Measurements from ENCODE around the gene MIDN. TPM values are rescaled to one million over a fixed set of nuclear protein-coding genes. Genes with fewer than 3 reads are reported as not detected.

MIDN gene
- total RNA-seq, 6 experiments from 2014 or later, result 58.4 to 73.3 (median 67.4) TPM

DNA sequence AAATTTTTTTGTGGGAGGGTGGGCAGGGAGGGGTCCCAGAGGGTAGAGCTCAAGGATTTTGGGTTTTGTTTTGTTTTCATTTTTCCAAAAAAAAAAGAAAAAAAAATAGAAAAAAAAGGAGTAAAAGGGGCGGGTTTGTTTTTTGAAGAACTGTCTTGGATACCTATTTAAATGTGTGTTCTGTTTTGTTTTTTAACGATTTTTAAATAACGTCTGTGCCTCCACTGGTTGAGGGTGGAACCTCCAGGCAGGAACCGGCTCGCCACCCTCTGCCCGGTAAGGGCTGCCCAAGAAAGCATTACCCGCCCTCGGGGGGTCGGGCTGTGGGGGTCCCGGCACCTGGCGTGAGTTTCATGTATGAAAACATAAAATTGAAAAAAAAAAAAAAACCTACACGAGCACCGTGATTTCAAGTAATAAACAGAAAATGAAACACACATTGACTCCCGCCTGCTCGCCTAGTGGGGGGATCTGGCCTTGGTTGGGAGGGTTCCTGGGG lies 10.4 kb downstream of the MIDN start:
- DNase-seq, result peak; percentile 30
- Mint-ChIP-seq H3K27me3 (ENCODE audit: insufficient read depth) (peaks cover 27% of the 10 kb centered on the region), H3K4me3 (peak overlapping the region; percentile 71)

DNA sequence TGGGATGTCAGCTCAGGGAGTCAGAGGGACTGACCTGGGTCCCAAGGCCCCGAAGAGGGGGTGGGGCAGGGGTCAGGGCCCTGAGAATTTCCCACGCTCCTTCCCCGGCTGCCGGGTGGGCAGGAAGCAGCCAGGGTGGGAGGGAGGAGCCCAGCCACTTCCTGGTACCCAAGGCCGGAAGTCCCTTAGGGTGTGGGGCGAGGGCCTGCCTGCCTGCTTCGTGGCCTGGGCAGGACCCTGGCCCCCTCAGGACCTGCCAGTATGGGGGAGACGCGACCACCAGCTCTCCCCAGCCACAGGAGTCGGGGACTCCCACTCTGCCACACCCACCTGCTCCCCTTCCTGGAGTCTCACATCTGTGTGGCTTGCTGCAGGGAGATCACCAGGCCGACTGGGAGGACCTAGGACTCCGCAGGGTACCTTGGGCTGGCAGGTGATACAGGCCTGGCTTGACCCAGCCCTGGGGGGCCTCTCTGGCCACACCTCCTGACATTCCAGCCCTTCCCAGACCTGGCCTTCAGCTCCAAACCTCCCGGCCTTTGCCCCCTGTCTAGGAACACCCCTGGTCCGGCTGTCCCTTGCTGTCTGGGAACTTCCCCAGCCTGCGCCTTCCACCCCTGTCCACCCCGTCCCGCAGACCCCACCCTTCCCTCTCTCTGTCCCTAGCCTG lies 11.0 kb downstream of the MIDN start:
- Mint-ChIP-seq H3K4me3 (peak overlapping the region; percentile 71), H3K36me3 (ENCODE audit: low read depth) (peaks cover 5% of the 10 kb centered on the region; the same call in 1 of the 2 replicates), H3K4me1 (ENCODE audit: low read depth) (peaks cover 58% of the 10 kb centered on the region), H3K27me3 (ENCODE audit: insufficient read depth) (peaks cover 27% of the 10 kb centered on the region), H3K9me3 (no peaks in the 10 kb centered on the region), H3K27ac (peak overlapping the region; percentile 93)
- peak; percentile 35 for DNase-seq
- TF ChIP-seq, protein P1, sequence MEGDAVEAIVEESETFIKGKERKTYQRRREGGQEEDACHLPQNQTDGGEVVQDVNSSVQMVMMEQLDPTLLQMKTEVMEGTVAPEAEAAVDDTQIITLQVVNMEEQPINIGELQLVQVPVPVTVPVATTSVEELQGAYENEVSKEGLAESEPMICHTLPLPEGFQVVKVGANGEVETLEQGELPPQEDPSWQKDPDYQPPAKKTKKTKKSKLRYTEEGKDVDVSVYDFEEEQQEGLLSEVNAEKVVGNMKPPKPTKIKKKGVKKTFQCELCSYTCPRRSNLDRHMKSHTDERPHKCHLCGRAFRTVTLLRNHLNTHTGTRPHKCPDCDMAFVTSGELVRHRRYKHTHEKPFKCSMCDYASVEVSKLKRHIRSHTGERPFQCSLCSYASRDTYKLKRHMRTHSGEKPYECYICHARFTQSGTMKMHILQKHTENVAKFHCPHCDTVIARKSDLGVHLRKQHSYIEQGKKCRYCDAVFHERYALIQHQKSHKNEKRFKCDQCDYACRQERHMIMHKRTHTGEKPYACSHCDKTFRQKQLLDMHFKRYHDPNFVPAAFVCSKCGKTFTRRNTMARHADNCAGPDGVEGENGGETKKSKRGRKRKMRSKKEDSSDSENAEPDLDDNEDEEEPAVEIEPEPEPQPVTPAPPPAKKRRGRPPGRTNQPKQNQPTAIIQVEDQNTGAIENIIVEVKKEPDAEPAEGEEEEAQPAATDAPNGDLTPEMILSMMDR (IDR thresholded peaks at IDR 0.05), result no peak

More for the DNA sequence above, 10.4 kb downstream of the MIDN start:
- Mint-ChIP-seq H3K36me3 (ENCODE audit: low read depth) (peaks cover 5% of the 10 kb centered on the region; the same call in 1 of the 2 replicates), H3K27ac (peak overlapping the region; percentile 93), H3K4me1 (ENCODE audit: low read depth) (peaks cover 58% of the 10 kb centered on the region), H3K9me3 (no peaks in the 10 kb centered on the region)
- TF ChIP-seq, protein P1 (IDR thresholded peaks at IDR 0.05), result no peak; the same call in 1 of the 2 replicates

DNA sequence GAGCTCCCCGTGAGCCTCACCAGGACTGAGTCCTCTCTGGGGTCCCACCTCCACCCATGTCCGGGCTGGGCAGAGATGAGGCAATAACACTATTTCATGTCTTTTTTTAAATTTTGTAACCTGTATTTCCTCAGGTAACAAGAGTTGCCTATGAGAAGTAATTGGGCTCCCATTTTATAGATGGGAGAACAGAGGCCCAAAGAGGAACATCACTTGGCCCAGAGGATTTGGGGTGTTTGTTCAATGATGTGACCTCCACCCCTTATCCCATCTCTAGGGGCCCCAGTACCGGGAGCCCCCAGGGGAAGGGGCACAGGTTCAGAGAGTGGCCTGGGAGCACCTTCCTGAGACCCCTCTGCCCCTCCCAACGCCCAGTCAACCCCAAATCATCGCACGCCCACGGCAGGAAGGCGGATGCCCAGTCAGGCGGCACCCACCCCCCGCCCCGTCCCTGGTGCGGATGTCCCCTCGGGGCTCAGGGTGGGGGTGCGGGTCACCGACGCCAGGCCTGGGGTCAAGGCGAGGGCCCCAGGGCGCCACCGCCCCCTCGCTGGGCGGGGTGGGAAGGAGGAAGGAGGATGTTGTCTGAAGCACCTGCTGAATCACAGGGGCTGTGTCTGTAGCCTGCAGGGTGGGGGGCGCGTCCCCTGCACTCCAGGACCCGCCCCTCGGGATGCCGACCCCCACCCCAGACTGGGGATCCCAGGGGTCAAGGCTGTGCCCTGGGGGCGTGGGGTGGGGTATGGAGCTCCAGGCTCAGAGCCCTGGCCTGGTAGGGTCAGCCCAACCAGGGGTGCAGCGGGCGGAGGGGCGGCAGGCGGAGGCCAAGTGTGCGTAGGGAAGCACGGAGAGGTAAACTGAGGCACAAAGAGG lies 11.7 kb downstream of the MIDN start:
- Mint-ChIP-seq H3K4me1 (ENCODE audit: low read depth) (peaks cover 59% of the 10 kb centered on the region), H3K27ac (peak overlapping the region; percentile 93), H3K9me3 (no peaks in the 10 kb centered on the region), H3K4me3 (peak overlapping the region; percentile 71), H3K36me3 (ENCODE audit: low read depth) (peaks cover 5% of the 10 kb centered on the region; the same call in 1 of the 2 replicates), H3K27me3 (ENCODE audit: insufficient read depth) (peaks cover 21% of the 10 kb centered on the region)
- no peak for DNase-seq
- TF ChIP-seq, protein P1 (IDR thresholded peaks at IDR 0.05), result no peak

DNA sequence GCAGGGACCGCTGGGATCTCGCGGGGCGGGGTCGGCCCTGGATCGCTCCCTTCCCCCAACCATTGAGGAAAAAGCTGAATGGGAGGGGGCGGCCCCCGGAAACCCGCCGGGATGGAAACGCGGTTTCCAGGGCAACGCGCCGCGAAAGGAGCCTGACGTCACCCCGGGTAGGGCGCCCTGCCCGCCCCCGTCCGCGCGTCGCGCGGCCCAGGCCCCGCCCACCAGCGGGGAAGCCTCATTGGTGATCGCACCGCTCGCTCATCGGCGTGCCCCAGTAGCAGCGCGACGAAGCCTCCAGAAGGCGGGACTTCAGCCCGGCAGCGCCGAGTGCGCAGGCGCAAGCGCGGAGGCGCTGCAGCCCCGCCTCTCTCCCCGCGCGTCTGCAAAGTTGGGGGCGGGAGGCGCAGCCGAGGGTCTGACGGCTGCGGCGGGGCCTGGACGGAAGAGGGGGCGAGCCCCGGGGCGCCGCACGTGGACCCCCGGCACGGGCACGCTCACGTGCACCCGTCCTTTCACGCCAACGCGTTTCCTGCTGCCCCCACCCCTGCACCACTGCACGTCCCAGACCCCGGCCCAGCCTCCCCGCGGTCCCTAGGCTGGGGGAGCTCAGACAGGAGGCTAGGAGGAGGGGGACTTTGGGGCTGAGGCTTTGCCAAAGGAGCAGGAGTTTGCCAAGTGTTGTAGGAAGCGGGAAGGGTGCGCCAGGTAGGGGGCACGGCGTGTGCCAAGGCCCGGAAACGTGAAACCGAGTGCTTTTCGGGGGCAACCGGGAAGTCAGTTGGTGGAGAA lies 12.6 kb downstream of the MIDN start:
- peaks cover 67% of the 10 kb centered on the region for H3K4me1 Mint-ChIP-seq (ENCODE audit: low read depth)

More for the DNA sequence above, 12.6 kb downstream of the MIDN start:
- TF ChIP-seq, protein P1 (IDR thresholded peaks at IDR 0.05), result no peak
- Mint-ChIP-seq H3K27ac (peak overlapping the region; percentile 96), H3K36me3 (ENCODE audit: low read depth) (peaks cover 5% of the 10 kb centered on the region; the same call in 1 of the 2 replicates), H3K4me3 (peak overlapping the region; percentile 86), H3K27me3 (ENCODE audit: insufficient read depth) (peaks cover 21% of the 10 kb centered on the region), H3K9me3 (no peaks in the 10 kb centered on the region)
- DNase-seq, result peak; percentile 94

Data from HFFc6 (cell line).